Measurements from ENCODE around the gene C20orf204. TPM values are rescaled to one million over a fixed set of nuclear protein-coding genes. Genes with fewer than 3 reads are reported as not detected.

Gene C20orf204
- total RNA-seq, 1 donor from 2014 or later = 2.1 TPM

GRCh38 chr20:64025101-64025825, 10.7 kb upstream of the C20orf204 start:
- ATAC-seq (no peak), DNase-seq (ENCODE audit: low spot score) (no peak)
- intact Hi-C loops (cut with DNase I) = no loop called here

GRCh38 chr20:64025826-64026412, 10.1 kb upstream of the C20orf204 start:
- ATAC-seq (peak; percentile 29), DNase-seq (ENCODE audit: low spot score) (no peak)
- intact Hi-C loops (cut with DNase I) = no loop called here

DNA sequence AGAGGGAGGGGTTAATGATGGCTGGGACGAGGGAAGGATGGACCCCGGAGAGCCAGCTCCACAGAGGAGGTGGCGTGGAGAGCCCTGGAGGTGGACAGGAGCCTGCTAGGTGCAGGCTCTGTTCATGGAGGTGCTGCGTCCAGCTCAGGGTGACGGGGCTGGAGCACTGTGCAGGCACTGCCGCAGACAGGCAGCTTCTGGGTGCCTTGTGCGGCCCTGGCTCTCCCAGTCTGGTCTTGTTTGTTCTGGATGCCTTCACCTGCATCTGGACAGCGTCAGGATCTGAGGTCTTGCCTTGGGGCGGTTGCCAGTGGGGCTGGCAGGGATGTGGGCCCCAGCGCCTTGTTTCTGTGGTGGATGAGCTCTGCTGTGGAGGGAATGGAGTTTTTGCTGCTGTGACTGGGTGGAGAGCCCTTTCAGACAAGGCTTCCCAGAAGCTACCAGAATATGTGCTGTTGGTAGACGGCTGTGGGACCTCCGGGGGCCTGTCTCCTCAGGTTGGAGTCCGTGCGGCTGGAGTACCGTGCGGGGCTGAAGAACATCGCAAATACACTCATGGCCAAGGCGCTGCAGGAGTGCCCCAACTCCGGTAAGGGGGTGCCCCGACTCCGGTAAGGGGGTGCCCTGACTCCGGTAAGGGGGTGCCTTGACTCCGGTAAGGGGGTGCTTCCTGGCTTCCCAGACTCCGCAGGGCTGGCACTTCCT, 7.8 kb upstream of the C20orf204 start:
- intact Hi-C loops (cut with DNase I) = no loop called here
- DNase-seq (ENCODE audit: low spot score) (no peak), ATAC-seq (no peak)

GRCh38 chr20:64029293-64030117, 6.5 kb upstream of the C20orf204 start:
- DNase-seq (ENCODE audit: low spot score) (no peak), ATAC-seq (no peak)
- intact Hi-C loops (cut with DNase I) = no loop called here

- intact Hi-C loops (cut with DNase I) = no loop called here
- DNase-seq (ENCODE audit: low spot score) = no peak
- ATAC-seq = no peak
Observed at GRCh38 chr20:64030371-64031134, 5.4 kb upstream of the C20orf204 start.

GRCh38 chr20:64031822-64032314, 4.1 kb upstream of the C20orf204 start:
- DNase-seq (ENCODE audit: low spot score) (no peak), ATAC-seq (no peak)
- intact Hi-C loops (cut with DNase I) = no loop called here

- ATAC-seq = no peak
- intact Hi-C loops (cut with DNase I) = no loop called here
- DNase-seq (ENCODE audit: low spot score) = no peak
Observed at GRCh38 chr20:64032706-64033624, 3.0 kb upstream of the C20orf204 start.

GRCh38 chr20:64033981-64034493, 1.9 kb upstream of the C20orf204 start:
- intact Hi-C loops (cut with DNase I) = no loop called here
- ATAC-seq = peak; percentile 73
- no peak for DNase-seq (ENCODE audit: low spot score)

GRCh38 chr20:64035066-64035932, 683 bp upstream of the C20orf204 start:
- DNase-seq (ENCODE audit: low spot score) (no peak), ATAC-seq (no peak)
- intact Hi-C loops (cut with DNase I) = loop anchor here (5.0 kb wide), 1 partner anchor 82 kb away; no protein-coding TSS in a partner anchor

DNA sequence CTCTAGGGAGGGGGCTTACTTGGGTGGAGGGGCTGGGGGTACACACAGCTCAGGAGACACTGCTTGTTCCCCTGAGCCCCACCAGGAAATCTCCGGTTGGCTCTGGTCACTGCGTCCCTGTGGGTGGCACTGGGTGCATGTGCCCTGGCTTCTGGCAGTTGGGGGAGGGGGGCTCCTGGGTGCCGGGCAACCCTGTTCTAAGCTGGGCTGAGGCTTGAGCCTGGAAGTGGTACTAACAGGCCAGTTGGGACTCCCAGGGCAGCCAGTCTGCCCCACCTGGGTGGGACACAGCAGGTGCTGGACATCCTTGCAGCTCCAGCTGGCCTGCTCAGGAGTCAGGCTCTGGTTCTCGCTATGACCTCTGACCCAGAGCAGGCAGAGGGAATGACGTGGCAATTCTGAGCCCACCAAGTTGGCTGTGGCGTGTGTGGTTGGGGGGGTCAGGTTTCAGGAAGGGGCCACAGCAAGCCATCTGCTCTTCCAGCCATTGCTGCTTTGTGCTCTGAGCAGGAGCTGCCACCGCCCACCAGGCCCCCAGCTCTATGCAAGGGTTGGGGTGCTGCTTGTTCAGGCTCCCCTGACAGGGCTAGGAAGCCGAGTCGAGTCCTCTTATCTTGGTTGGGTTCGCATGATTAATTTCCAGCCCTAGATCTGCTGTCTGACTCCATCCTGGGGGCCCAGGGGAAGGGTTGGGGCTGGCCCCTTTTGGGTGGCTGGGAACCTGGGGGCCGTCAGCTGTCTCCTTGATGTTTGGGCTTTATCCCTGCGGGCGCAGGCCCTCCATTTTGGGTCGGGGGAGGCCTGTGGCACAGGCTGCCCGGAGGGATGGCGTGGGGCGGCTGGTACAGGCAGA, 590 bp downstream of the C20orf204 start:
- intact Hi-C loops (cut with DNase I) = loop anchor here (5.0 kb wide), 1 partner anchor 81 kb away; no protein-coding TSS in a partner anchor
- DNase-seq (ENCODE audit: low spot score) (no peak), ATAC-seq (no peak)

DNA sequence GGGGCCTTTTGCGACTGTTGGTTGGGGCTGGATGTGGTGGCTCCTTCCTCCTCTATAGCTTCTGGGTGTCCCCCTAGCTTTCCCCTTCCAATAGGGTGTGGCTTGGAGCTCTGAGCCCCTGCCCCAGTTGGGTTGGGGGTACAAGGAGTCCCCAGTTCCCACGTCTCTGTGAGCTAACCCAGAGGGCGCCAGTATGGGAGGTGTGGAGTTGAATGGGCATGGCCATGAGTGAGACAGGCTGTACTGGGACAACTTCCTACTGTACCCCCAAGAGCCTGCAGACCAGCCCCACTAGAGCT, 1.2 kb downstream of the C20orf204 start:
- no peak for DNase-seq (ENCODE audit: low spot score)
- intact Hi-C loops (cut with DNase I) = loop anchor here (5.0 kb wide), 1 partner anchor 80 kb away; no protein-coding TSS in a partner anchor
- no peak for ATAC-seq

- intact Hi-C loops (cut with DNase I) = loop anchor here (5.0 kb wide), 1 partner anchor 80 kb away; no protein-coding TSS in a partner anchor
- ATAC-seq (no peak), DNase-seq (ENCODE audit: low spot score) (no peak)
Observed at GRCh38 chr20:64037498-64038213, 1.7 kb downstream of the C20orf204 start.

- intact Hi-C loops (cut with DNase I) = loop anchor here (5.0 kb wide), 1 partner anchor 79 kb away; no protein-coding TSS in a partner anchor
- no peak for DNase-seq (ENCODE audit: low spot score)
- no peak for ATAC-seq
Observed at GRCh38 chr20:64038224-64038564, 2.2 kb downstream of the C20orf204 start.

GRCh38 chr20:64038565-64039292, 2.7 kb downstream of the C20orf204 start:
- intact Hi-C loops (cut with DNase I) = loop anchor here (5.0 kb wide), 1 partner anchor 79 kb away; no protein-coding TSS in a partner anchor
- peak; percentile 82 for DNase-seq (ENCODE audit: low spot score)
- peak; percentile 75 for ATAC-seq

Measured in sciatic nerve (tissue), 2 donors.